Measurements from ENCODE around the gene BPIFB6.

- no peak for TF ChIP-seq POLR2A (IDR thresholded peaks at IDR 0.05)
- TF ChIP-seq, protein P1, sequence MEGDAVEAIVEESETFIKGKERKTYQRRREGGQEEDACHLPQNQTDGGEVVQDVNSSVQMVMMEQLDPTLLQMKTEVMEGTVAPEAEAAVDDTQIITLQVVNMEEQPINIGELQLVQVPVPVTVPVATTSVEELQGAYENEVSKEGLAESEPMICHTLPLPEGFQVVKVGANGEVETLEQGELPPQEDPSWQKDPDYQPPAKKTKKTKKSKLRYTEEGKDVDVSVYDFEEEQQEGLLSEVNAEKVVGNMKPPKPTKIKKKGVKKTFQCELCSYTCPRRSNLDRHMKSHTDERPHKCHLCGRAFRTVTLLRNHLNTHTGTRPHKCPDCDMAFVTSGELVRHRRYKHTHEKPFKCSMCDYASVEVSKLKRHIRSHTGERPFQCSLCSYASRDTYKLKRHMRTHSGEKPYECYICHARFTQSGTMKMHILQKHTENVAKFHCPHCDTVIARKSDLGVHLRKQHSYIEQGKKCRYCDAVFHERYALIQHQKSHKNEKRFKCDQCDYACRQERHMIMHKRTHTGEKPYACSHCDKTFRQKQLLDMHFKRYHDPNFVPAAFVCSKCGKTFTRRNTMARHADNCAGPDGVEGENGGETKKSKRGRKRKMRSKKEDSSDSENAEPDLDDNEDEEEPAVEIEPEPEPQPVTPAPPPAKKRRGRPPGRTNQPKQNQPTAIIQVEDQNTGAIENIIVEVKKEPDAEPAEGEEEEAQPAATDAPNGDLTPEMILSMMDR (IDR thresholded peaks at IDR 0.05): no peak
These were observed 4.4 kb upstream of the BPIFB6 start for GRCh38 chr20:33026779-33027759.

Measured in esophagus squamous epithelium (tissue), 4 donors.